Heart left ventricle (tissue), 16 donors: ENCODE measurements around the gene NLK. TPM values are rescaled to one million over a fixed set of nuclear protein-coding genes. Genes with fewer than 3 reads are reported as not detected.

Source experiments
- ATAC-seq, 4 donors: fragments of 200-7000 bp; cut with Tn5 transposase; one replicate each; pipeline ENCODE4 v1.9.1; 2020 to 2022; ENCODE audit warnings: moderate library complexity in 4 of 4, mild to moderate bottlenecking in 3 of 4, moderate number of reproducible peaks in 1 of 4
- DNase-seq, 5 donors: peaks; one replicate each; pipeline ENCODE4 v3.0.0-alpha.2; 2020
- H3K27ac ChIP-seq, 12 donors: fragments of 200-600 bp; sonication (generic) in 4 of 12; one replicate each; pipeline versions ENCODE4 v1.5.0 to v1.8.0; 2016 to 2022; ENCODE audit warnings: mild to moderate bottlenecking in 2 of 12
- H3K27me3 ChIP-seq, 9 donors: fragments of 200-600 bp; sonication (generic) in 2 of 9; one replicate each; pipeline versions ENCODE4 v1.5.1 to v1.8.0; 2016 to 2022; ENCODE audit warnings: mild to moderate bottlenecking in 3 of 9
- H3K36me3 ChIP-seq, 9 donors: fragments of 200-600 bp; sonication (generic) in 2 of 9; one replicate each; pipeline versions ENCODE4 v1.5.0 to v1.8.0; 2018 to 2022; ENCODE audit warnings: mild to moderate bottlenecking in 2 of 9
- H3K4me1 ChIP-seq, 12 donors: fragments of 200-600 bp; sonication (generic) in 4 of 12; one replicate each; pipeline versions ENCODE4 v1.5.0 to v1.8.0; 2016 to 2022; ENCODE audit warnings: mild to moderate bottlenecking in 3 of 12
- H3K4me3 ChIP-seq, 12 donors: fragments of 200-600 bp; sonication (generic) in 4 of 12; one replicate each; pipeline versions ENCODE4 v1.5.0 to v1.8.0; 2017 to 2022; ENCODE audit warnings: mild to moderate bottlenecking in 9 of 12, moderate library complexity in 4 of 12
- H3K9me3 ChIP-seq, 12 donors: fragments of 200-600 bp; sonication (generic) in 4 of 12; one replicate each; pipeline versions ENCODE4 v1.5.0 to v1.8.0; 2016 to 2022; ENCODE audit warnings: mild to moderate bottlenecking in 1 of 12
- POLR2A ChIP-seq, 2 donors: fragments of 450-650 bp; IDR thresholded peaks; one replicate each; pipeline ENCODE4 v1.6.1; 2017; ENCODE audit warnings: antibody characterized with exemption in 2 of 2, mild to moderate bottlenecking in 2 of 2, moderate library complexity in 2 of 2
- WGBS, 4 donors: extraction: QIAGEN DNeasy Blood & Tissue Kit in 2 of 4; methylation state at CpG; one replicate each; pipeline versions ENCODE4 v1.1.5 to v1.1.7; 2013 to 2018; 5-methylcytosine and 5-hydroxymethylcytosine counted together
- intact Hi-C, 10 donors: fragments of 100-400 bp; cut with DNase I; formaldehyde crosslinking; loops; one replicate each; pipeline versions ENCODE4 v1.11.1 to v1.14.2; 2022
- polyA plus RNA-seq, 2 donors: library from polyadenylated mRNA; stranded (reverse); fragments of 200-250 nt; gene quantifications; one replicate each; pipeline ENCODE4 v1.2.3, GENCODE V29; 2013
- total RNA-seq, 9 donors: library from RNA; depleted of rRNA in 2 of 9; stranded (reverse); fragments of >200 nt in 2 of 9; fragmentation: NEBNext Ultra II Directional in 3 of 9; extraction: Animal tissue kit (Norgen Biotek cat#: 25700) in 3 of 9; gene quantifications; one replicate each; pipeline versions ENCODE4 v1.1.0 to v1.2.4, GENCODE V29; 2016 to 2023
- TF ChIP-seq, protein P1 (sequence below), 12 donors: fragments of 200-600 bp; sonication (generic) in 4 of 12; IDR thresholded peaks; one replicate each; pipeline versions ENCODE4 v1.5.0 to v1.8.0; 2018 to 2022; ENCODE audit warnings: antibody characterized with exemption in 12 of 12, mild to moderate bottlenecking in 5 of 12
- donor health status: ischemic (EF 13 %, LVEDD 7.1; RV severe dilation, severe dysfunction).
- donor health status: healthy with polysubstance abuse.
- donor health status: DM: no; HTN: yes; CAD: no.
- donor health status: DM: no; HTN: no; CAD: no.
- donor health status: ischemic (EF 25% LVEDD 6.9; RV normal size, moderate dysfunction).
- donor health status: ischemic (EF 25% LVEDD 5.7; RV mildly dilated, moderate dysfunction).
- donor health status: healthy.
- donor health status: DM: yes; HTN: yes; CAD: no.
- donor health status: ischemic (EF 35%, LVEDD 5.7; RV mildly dilated, moderate dysfunction).
- donor health status: nonischemic (EF 11% LVEDD 7.7; RV severe dilation, severe dysfunction).
- donor health status: DM: yes; HTN: yes; CAD: no.
- donor health status: PGD.
- donor health status: ischemic (EF 29% LVEDD 5.4; RV normal size, mild dysfunction).
- donor health status: nonischemic (EF 23%, LVEDD 6.1; RV moderate dilation, normal function).

The NLK gene
- total and polyA plus RNA-seq, 11 donors: 8.1 to 29.1 (median 20.0) TPM

DNA sequence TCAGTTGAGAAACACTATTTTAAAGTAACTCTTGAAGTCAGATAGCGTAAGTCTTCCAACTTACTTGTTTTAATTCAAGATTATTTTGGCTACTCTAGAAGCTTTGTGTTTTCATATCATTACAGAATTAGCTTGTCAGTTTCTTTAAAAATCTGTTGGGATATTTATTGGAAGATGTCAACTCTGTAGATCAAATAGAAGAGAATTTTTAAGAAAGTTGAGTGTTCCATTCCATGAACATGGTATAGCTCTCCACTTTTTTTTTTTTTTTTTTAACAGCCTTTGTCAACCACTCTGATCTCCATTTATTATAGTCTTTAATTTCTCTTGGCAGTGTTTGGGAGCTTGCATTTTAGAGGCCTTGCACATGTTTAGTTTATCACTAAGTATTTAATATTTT lies 28.7 kb downstream of the NLK start:
- ATAC-seq: no peak
- no peak overlapping the region for H3K4me3 ChIP-seq
- peaks cover 0 to 11% (median 0%) of the 10 kb centered on the region in 12 donors for H3K4me1 ChIP-seq
- H3K27me3 ChIP-seq: no peaks in the 10 kb centered on the region
- intact Hi-C loops: no loop called here
- peaks cover 0 to 22% (median 12%) of the 10 kb centered on the region in 12 donors for H3K9me3 ChIP-seq
- no peak for DNase-seq
- 99 to 100% (median 99%) methylated on average over 1 of the region's 1 CpG for WGBS, 4 donors
- no peak overlapping the region for H3K27ac ChIP-seq
- TF ChIP-seq, protein P1, sequence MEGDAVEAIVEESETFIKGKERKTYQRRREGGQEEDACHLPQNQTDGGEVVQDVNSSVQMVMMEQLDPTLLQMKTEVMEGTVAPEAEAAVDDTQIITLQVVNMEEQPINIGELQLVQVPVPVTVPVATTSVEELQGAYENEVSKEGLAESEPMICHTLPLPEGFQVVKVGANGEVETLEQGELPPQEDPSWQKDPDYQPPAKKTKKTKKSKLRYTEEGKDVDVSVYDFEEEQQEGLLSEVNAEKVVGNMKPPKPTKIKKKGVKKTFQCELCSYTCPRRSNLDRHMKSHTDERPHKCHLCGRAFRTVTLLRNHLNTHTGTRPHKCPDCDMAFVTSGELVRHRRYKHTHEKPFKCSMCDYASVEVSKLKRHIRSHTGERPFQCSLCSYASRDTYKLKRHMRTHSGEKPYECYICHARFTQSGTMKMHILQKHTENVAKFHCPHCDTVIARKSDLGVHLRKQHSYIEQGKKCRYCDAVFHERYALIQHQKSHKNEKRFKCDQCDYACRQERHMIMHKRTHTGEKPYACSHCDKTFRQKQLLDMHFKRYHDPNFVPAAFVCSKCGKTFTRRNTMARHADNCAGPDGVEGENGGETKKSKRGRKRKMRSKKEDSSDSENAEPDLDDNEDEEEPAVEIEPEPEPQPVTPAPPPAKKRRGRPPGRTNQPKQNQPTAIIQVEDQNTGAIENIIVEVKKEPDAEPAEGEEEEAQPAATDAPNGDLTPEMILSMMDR (IDR thresholded peaks at IDR 0.05): no peak
- no peak for TF ChIP-seq POLR2A (IDR thresholded peaks at IDR 0.05)
- H3K36me3 ChIP-seq: peaks cover 0 to 21% (median 0%) of the 10 kb centered on the region in 9 donors

DNA sequence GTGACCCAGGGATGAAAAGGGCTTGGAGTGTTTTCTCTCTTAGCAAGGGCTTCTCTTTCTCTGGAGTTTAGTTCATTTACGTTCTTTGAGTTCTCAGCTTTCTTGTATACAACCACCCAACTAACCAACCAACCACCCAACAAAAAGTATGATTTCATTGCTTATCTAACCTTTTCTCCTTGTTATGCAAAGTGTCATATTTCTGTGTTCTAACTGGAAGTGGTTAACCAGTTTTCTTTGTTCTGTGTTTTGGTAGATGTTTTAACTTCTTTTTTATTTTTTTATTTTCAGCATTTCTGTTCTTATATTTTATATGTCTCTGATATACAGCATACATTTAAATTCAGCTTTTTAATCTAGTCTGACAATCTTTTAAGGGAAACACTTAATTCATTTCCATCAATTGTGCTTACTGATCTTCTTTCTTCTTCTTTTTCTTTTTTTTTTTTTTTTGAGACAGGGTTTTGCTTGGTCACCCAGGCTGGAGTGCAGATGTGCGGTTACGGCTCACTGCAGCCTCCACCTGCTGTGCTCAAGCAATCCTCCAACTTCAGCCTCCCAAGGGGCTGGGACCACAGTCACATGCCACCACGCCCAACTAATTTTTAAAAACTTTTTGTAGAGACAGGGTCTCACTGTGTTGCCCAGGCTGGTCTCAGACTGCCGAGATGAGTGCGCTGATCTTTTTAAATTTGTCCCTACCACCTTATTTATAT lies 29.6 kb downstream of the NLK start:
- 94 to 98% (median 97%) methylated on average over 6 of the region's 6 CpGs for WGBS, 4 donors
- H3K9me3 ChIP-seq: peaks cover 0 to 22% (median 12%) of the 10 kb centered on the region in 12 donors
- peaks cover 0 to 21% (median 0%) of the 10 kb centered on the region in 9 donors for H3K36me3 ChIP-seq
- ATAC-seq (no peak), DNase-seq (no peak)
- no peak for TF ChIP-seq POLR2A (IDR thresholded peaks at IDR 0.05)
- TF ChIP-seq, protein P1 (IDR thresholded peaks at IDR 0.05): no peak
- H3K27ac ChIP-seq: no peak overlapping the region
- H3K4me3 ChIP-seq: no peak overlapping the region
- H3K27me3 ChIP-seq: no peaks in the 10 kb centered on the region
- intact Hi-C loops: no loop called here
- peaks cover 0 to 12% (median 0%) of the 10 kb centered on the region in 12 donors for H3K4me1 ChIP-seq

DNA sequence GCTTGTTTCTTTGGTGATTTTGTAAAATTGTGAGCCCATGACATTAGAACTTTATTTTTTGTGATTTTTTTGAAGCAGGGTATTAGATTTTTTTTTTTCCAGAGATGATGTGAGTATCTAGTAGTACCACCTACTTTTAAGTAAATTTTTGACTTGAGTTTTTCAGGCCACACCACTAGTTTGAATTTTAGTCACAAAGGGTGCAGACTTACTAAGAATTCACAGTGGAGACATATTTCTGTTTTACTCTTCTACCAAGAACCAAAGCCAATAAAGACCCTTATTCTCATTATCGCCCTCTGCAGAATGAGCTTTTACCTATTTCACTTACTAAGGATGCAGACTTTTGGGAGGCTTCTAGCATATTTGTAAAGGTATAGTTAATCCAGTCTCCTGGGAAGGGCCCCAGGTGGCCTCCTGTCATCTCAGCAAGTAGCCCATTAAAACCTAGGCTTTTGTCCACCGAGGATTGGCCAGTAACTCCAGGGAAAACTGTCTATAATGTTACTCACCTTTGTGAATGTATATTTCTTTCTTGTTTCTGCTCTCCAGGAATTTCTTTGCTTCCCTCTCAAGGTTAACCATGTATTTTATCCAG lies 30.6 kb downstream of the NLK start:
- Histone ChIP-seq H3K36me3 (peaks cover 0 to 21% (median 0%) of the 10 kb centered on the region in 9 donors), H3K27me3 (no peaks in the 10 kb centered on the region), H3K4me3 (no peak overlapping the region), H3K9me3 (peaks cover 0 to 22% (median 12%) of the 10 kb centered on the region in 12 donors), H3K4me1 (peaks cover 0 to 12% (median 0%) of the 10 kb centered on the region in 12 donors), H3K27ac (no peak overlapping the region)
- ATAC-seq (no peak), DNase-seq (no peak)
- TF ChIP-seq, protein P1 (IDR thresholded peaks at IDR 0.05): no peak
- TF ChIP-seq POLR2A (IDR thresholded peaks at IDR 0.05): no peak
- intact Hi-C loops: no loop called here
- WGBS, 4 donors: 89 to 94% (median 90%) methylated on average over 2 of the region's 2 CpGs

DNA sequence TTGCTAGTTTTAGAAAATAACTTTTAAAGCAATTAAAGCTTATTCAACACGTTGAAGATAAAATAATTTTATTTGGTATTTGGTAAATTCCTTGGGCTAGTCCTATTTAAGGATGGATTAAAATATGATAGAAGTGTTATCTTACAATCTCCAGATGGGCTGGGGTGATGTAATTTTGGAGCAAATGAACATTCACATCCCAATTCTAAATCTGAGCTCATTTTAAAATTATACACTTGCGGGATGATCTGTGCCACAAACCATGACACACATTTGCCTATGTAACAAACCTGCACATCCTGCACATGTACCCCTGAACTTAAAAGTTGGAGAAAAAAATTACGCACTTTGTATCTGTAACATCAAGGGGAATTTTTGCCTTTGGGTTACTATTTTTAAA lies 31.5 kb downstream of the NLK start:
- no peak for DNase-seq
- ATAC-seq: no peak

More for the DNA sequence above, 31.5 kb downstream of the NLK start:
- intact Hi-C loops: no loop called here
- no peaks in the 10 kb centered on the region for H3K27me3 ChIP-seq
- WGBS, 4 donors: 90 to 93% (median 91%) methylated on average over 3 of the region's 3 CpGs
- H3K9me3 ChIP-seq: peaks cover 0 to 22% (median 12%) of the 10 kb centered on the region in 12 donors
- no peak overlapping the region for H3K27ac ChIP-seq
- H3K4me1 ChIP-seq: peaks cover 0 to 13% (median 0%) of the 10 kb centered on the region in 12 donors
- H3K4me3 ChIP-seq: no peak overlapping the region
- TF ChIP-seq, protein P1 (IDR thresholded peaks at IDR 0.05): no peak
- no peak for TF ChIP-seq POLR2A (IDR thresholded peaks at IDR 0.05)
- peaks cover 0 to 17% (median 0%) of the 10 kb centered on the region in 9 donors for H3K36me3 ChIP-seq
